ENCODE measurements around the gene TTC28. TPM values are rescaled to one million over a fixed set of nuclear protein-coding genes. Genes with fewer than 3 reads are reported as not detected.

The TTC28 gene
- total and polyA plus RNA-seq, 2 donors (not counting 1 experiment from before 2014, with no cell fraction given), result 8.2 to 31.4 TPM

DNA sequence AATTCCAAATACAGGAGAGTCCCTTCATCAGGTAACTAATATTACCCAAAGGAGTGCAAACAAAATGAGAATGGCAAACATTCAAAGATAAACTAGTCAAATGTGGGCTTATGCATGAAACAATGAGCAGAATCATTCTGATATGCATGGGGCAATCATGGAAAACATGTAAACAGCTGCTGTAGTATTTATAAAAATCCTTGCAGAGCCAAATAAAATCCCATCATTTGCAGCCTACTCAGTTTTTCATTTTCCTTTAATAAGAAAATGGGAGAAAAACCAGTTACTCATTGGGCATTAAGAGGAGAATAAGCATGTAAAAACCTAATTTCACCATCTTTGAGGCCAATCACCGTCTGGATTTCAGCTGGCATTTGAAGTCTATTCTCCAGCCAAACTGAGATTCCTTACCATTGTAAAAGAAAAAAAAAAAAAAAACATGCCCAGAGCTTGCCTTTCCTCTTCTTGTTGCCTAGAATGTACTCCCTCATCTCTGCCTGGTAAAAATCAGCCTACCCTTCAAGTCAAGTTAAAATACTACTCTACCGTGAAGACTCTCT is 249.1 kb downstream of the TTC28 start:
- H3K4me1 ChIP-seq (ENCODE audit: control insufficient read depth, extremely low read depth, insufficient read depth, low read length), result peaks cover under 1% of the 10 kb centered on the region
- peak in 1 of 2 donors; percentile 14 for DNase-seq (ENCODE audit: low read depth in 2 of 2)
- H4K20me1 ChIP-seq (ENCODE audit: control insufficient read depth, extremely low read depth, insufficient read depth, low read length), result no peaks in the 10 kb centered on the region
- H3K4me2 ChIP-seq (ENCODE audit: extremely low read depth, insufficient read depth, low read length), result no peak overlapping the region
- no peaks in the 10 kb centered on the region for H3K27me3 ChIP-seq (ENCODE audit: control insufficient read depth, insufficient read depth, low read length)
- no peak overlapping the region for H3K9ac ChIP-seq (ENCODE audit: insufficient read depth, low read length)
- no peaks in the 10 kb centered on the region for H3K79me2 ChIP-seq (ENCODE audit: control insufficient read depth, insufficient read depth, low read length)
- H3K4me3 ChIP-seq (replicated peaks in 1 of 4; ENCODE audit: control extremely low read depth in 1 of 4, insufficient read depth in 1 of 4, low read depth in 3 of 4, low read length in 4 of 4), result no peak overlapping the region
- H2AFZ ChIP-seq (ENCODE audit: low read length), result no peak overlapping the region
- TF ChIP-seq, protein P1, sequence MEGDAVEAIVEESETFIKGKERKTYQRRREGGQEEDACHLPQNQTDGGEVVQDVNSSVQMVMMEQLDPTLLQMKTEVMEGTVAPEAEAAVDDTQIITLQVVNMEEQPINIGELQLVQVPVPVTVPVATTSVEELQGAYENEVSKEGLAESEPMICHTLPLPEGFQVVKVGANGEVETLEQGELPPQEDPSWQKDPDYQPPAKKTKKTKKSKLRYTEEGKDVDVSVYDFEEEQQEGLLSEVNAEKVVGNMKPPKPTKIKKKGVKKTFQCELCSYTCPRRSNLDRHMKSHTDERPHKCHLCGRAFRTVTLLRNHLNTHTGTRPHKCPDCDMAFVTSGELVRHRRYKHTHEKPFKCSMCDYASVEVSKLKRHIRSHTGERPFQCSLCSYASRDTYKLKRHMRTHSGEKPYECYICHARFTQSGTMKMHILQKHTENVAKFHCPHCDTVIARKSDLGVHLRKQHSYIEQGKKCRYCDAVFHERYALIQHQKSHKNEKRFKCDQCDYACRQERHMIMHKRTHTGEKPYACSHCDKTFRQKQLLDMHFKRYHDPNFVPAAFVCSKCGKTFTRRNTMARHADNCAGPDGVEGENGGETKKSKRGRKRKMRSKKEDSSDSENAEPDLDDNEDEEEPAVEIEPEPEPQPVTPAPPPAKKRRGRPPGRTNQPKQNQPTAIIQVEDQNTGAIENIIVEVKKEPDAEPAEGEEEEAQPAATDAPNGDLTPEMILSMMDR (conservative IDR thresholded peaks at IDR 0.05 in 1 of 2, IDR thresholded peaks at IDR 0.05 in 1 of 2; ENCODE audit: low read depth in 1 of 2, low read length in 2 of 2), result no peak
- no peak for TF ChIP-seq EZH2 (IDR thresholded peaks at IDR 0.05; ENCODE audit: low read length, missing control alignments)
- H3K36me3 ChIP-seq (ENCODE audit: control insufficient read depth, insufficient read depth, low read length), result no peaks in the 10 kb centered on the region
- no peaks in the 10 kb centered on the region for H3K9me3 ChIP-seq (ENCODE audit: control insufficient read depth, insufficient read depth, low read depth, low read length)
- H3K27ac ChIP-seq (ENCODE audit: insufficient read depth, low read length), result no peak overlapping the region

DNA sequence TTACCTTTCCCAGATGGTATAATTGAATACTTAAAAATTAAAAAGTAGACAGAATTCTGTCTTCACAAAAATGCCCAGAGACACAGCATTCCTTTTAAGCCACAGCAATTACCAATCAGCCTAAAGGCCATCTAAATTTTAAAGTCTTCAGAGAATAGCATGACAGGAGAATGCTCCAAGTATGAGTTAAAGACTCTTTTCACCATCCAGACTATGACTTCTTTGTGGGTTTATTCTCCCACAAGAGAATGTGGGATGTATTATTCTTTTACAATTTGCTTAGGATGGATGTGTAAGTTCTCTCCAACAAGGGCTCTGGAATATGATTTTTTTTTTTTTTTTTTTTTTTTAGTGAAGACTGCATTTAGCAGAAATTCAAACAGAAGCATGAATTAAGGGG is 249.9 kb downstream of the TTC28 start:
- Histone ChIP-seq H4K20me1 (ENCODE audit: control insufficient read depth, extremely low read depth, insufficient read depth, low read length) (no peaks in the 10 kb centered on the region), H2AFZ (ENCODE audit: low read length) (no peak overlapping the region), H3K27ac (ENCODE audit: insufficient read depth, low read length) (no peak overlapping the region), H3K36me3 (ENCODE audit: control insufficient read depth, insufficient read depth, low read length) (no peaks in the 10 kb centered on the region), H3K4me1 (ENCODE audit: control insufficient read depth, extremely low read depth, insufficient read depth, low read length) (peaks cover 5% of the 10 kb centered on the region), H3K9ac (ENCODE audit: insufficient read depth, low read length) (no peak overlapping the region), H3K27me3 (ENCODE audit: control insufficient read depth, insufficient read depth, low read length) (no peaks in the 10 kb centered on the region), H3K4me2 (ENCODE audit: extremely low read depth, insufficient read depth, low read length) (no peak overlapping the region), H3K9me3 (ENCODE audit: control insufficient read depth, insufficient read depth, low read depth, low read length) (no peaks in the 10 kb centered on the region), H3K4me3 (replicated peaks in 1 of 4; ENCODE audit: control extremely low read depth in 1 of 4, insufficient read depth in 1 of 4, low read depth in 3 of 4, low read length in 4 of 4) (no peak overlapping the region), H3K79me2 (ENCODE audit: control insufficient read depth, insufficient read depth, low read length) (no peaks in the 10 kb centered on the region)
- TF ChIP-seq, protein P1 (conservative IDR thresholded peaks at IDR 0.05 in 1 of 2, IDR thresholded peaks at IDR 0.05 in 1 of 2; ENCODE audit: low read depth in 1 of 2, low read length in 2 of 2), result no peak
- no peak for TF ChIP-seq EZH2 (IDR thresholded peaks at IDR 0.05; ENCODE audit: low read length, missing control alignments)
- DNase-seq (ENCODE audit: low read depth in 2 of 2), result peak in 1 of 2 donors; percentile 75

DNA sequence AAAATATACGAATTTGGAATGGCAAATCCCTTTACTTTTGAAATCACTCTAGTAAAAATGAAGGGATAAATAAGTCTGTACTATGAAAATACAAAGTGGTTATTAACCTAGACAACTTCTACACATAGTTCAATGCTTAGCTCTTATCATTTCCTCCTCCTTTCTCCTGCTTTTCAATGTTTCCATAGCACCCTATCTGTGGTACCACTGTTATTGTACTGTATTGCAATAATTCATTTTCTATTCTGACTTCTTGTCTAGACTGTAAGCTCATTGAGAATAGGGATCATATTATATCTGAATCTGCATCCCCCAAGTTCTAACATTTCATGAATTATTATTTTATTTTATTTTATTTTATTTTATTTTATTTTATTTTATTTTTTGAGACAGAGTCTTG is 251.4 kb downstream of the TTC28 start:
- Histone ChIP-seq H3K9ac (ENCODE audit: insufficient read depth, low read length) (no peak overlapping the region), H3K36me3 (ENCODE audit: control insufficient read depth, insufficient read depth, low read length) (no peaks in the 10 kb centered on the region), H3K79me2 (ENCODE audit: control insufficient read depth, insufficient read depth, low read length) (no peaks in the 10 kb centered on the region), H3K4me2 (ENCODE audit: extremely low read depth, insufficient read depth, low read length) (no peak overlapping the region), H3K4me3 (replicated peaks in 1 of 4; ENCODE audit: control extremely low read depth in 1 of 4, insufficient read depth in 1 of 4, low read depth in 3 of 4, low read length in 4 of 4) (no peak overlapping the region), H3K27ac (ENCODE audit: insufficient read depth, low read length) (no peak overlapping the region), H3K9me3 (ENCODE audit: control insufficient read depth, insufficient read depth, low read depth, low read length) (no peaks in the 10 kb centered on the region), H4K20me1 (ENCODE audit: control insufficient read depth, extremely low read depth, insufficient read depth, low read length) (no peaks in the 10 kb centered on the region), H3K27me3 (ENCODE audit: control insufficient read depth, insufficient read depth, low read length) (no peaks in the 10 kb centered on the region), H2AFZ (ENCODE audit: low read length) (no peak overlapping the region), H3K4me1 (ENCODE audit: control insufficient read depth, extremely low read depth, insufficient read depth, low read length) (peaks cover 5% of the 10 kb centered on the region)
- TF ChIP-seq, protein P1 (conservative IDR thresholded peaks at IDR 0.05 in 1 of 2, IDR thresholded peaks at IDR 0.05 in 1 of 2; ENCODE audit: low read depth in 1 of 2, low read length in 2 of 2), result no peak
- no peak for TF ChIP-seq EZH2 (IDR thresholded peaks at IDR 0.05; ENCODE audit: low read length, missing control alignments)
- DNase-seq (ENCODE audit: low read depth in 2 of 2), result no peak
